Mucosa of descending colon (tissue), 3 donors: ENCODE measurements around the gene COLGALT1. TPM values are rescaled to one million over a fixed set of nuclear protein-coding genes. Genes with fewer than 3 reads are reported as not detected.

Experiments
- ATAC-seq: fragments of 200-7000 bp; cut with Tn5 transposase; one replicate; pipeline ENCODE4 v1.9.1; 2020; ENCODE audit warnings: mild to moderate bottlenecking, moderate library complexity
- DNase-seq, 3 donors: peaks; one replicate each; pipeline ENCODE4 v3.0.0-alpha.2; 2020
- H3K36me3 ChIP-seq: fragments of 200-600 bp; one replicate; pipeline ENCODE4 v1.8.0; 2021; ENCODE audit warnings: low read depth, mild to moderate bottlenecking
- H3K4me1 ChIP-seq: fragments of 200-600 bp; one replicate; pipeline ENCODE4 v1.8.0; 2021; ENCODE audit warnings: low read depth, mild to moderate bottlenecking
- H3K4me3 ChIP-seq: fragments of 200-600 bp; one replicate; pipeline ENCODE4 v1.8.0; 2021; ENCODE audit warnings: mild to moderate bottlenecking
- H3K9me3 ChIP-seq: fragments of 200-600 bp; one replicate; pipeline ENCODE4 v1.8.0; 2021; ENCODE audit warnings: mild to moderate bottlenecking
- CTCF ChIP-seq: fragments of 200-600 bp; IDR thresholded peaks from one replicate; pipeline ENCODE4 v1.8.0; 2022; ENCODE audit warnings: antibody characterized with exemption, mild to moderate bottlenecking
- intact Hi-C, 2 donors: fragments of 100-400 bp; cut with DNase I in 1 of 2; cut with micrococcal nuclease in 1 of 2; formaldehyde crosslinking; loops; one replicate each; pipeline versions ENCODE4 v1.11.0 to v1.11.1; 2022; cut with DNase I, micrococcal nuclease
- total RNA-seq, 3 donors: library from RNA; stranded (reverse); fragmentation: NEBNext Ultra II Directional in 2 of 3; extraction: Animal tissue kit (Norgen Biotek cat#: 25700) in 2 of 3; gene quantifications; one replicate each; pipeline versions ENCODE4 v1.2.1 to v1.2.4, GENCODE V29; 2021 to 2023
- donor health status: DM: no; HTN: no; CAD: no; lungs with moderate emphysema.
- donor health status: DM: no; HTN: no; CAD: no.
- donor health status: DM: no; HTN: yes; CAD: no.

COLGALT1 gene
- total RNA-seq, 3 donors from 2014 or later, result 50.1 to 71.0 (median 50.8) TPM

- Histone ChIP-seq H3K36me3 (no peaks in the 10 kb centered on the region), H3K4me1 (peaks cover 9% of the 10 kb centered on the region), H3K9me3 (no peaks in the 10 kb centered on the region), H3K4me3 (no peak overlapping the region)
- no peak for ATAC-seq
- no peak for TF ChIP-seq CTCF
- DNase-seq, result no peak
- intact Hi-C loops, result no loop called here
These were observed 14.2 kb upstream of the COLGALT1 start for GRCh38 chr19:17541184-17541759.

- H3K36me3 ChIP-seq, result no peaks in the 10 kb centered on the region
- TF ChIP-seq CTCF, result no peak
- no peak for ATAC-seq
- no peak for DNase-seq
- H3K9me3 ChIP-seq, result no peaks in the 10 kb centered on the region
- no peak overlapping the region for H3K4me3 ChIP-seq
- intact Hi-C loops, result no loop called here
- peaks cover 9% of the 10 kb centered on the region for H3K4me1 ChIP-seq
These were observed 13.4 kb upstream of the COLGALT1 start for GRCh38 chr19:17542042-17542441.

DNA sequence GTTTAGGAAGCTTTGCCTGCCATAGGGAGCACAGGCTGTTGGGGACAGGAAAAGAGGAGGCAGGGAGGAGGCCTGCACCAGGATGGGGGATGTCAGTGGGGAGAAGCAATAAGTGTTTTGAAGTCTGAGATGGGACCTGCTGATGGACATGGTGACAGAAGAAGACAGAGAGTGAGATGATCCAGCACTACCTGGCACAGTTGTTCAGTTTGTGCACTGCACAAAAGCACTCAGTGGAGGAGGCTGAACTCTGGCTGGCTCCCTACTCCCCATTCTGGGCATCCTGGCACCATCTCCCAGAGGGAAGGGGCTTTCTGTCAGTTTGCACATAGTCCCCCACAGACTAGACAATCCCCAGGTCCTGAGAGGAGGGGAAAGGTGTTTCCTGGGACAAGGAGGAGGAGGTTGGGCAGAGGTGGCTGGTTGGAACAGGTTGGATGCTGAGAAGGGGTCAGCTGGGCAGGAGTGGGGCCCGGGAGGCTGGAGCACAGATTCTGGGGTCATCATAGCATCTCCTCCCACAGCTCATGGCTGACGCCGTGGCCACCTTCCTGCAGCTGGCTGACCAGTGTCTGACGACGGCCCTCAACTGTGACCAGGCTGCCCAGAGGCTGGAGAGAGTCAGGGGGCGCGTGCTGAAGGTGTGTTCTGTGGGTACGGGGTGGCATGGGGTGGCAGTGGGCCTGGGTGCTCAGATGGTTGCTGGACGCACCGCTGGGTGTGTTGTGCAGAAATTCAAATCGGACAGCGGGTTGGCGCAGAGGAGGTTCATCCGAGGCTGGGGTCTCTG is 12.5 kb upstream of the COLGALT1 start:
- no peak for DNase-seq

GRCh38 chr19:17543986-17544385 is 11.5 kb upstream of the COLGALT1 start:
- H3K9me3 ChIP-seq, result no peaks in the 10 kb centered on the region
- peaks cover 6% of the 10 kb centered on the region for H3K4me1 ChIP-seq
- no peak overlapping the region for H3K4me3 ChIP-seq
- no peak for DNase-seq
- intact Hi-C loops, result no loop called here
- ATAC-seq, result no peak
- no peak for TF ChIP-seq CTCF
- no peaks in the 10 kb centered on the region for H3K36me3 ChIP-seq

More for the DNA sequence above, 12.5 kb upstream of the COLGALT1 start:
- peaks cover 9% of the 10 kb centered on the region for H3K4me1 ChIP-seq
- no peaks in the 10 kb centered on the region for H3K9me3 ChIP-seq
- H3K4me3 ChIP-seq, result no peak overlapping the region
- H3K36me3 ChIP-seq, result no peaks in the 10 kb centered on the region
- no peak for ATAC-seq
- TF ChIP-seq CTCF, result no peak
- intact Hi-C loops, result no loop called here

GRCh38 chr19:17544418-17544817 is 11.0 kb upstream of the COLGALT1 start:
- intact Hi-C loops, result no loop called here
- H3K4me3 ChIP-seq, result no peak overlapping the region
- H3K36me3 ChIP-seq, result no peaks in the 10 kb centered on the region
- DNase-seq (no peak), ATAC-seq (no peak)
- H3K9me3 ChIP-seq, result no peaks in the 10 kb centered on the region
- H3K4me1 ChIP-seq, result peaks cover 2% of the 10 kb centered on the region
- TF ChIP-seq CTCF, result no peak
